Activated CD4-positive, alpha-beta T cell treated with anti-CD3 and anti-CD28 coated beads, Interleukin-2, amount 50 U/mL, for 48 hours (primary cell): ENCODE results near the gene GMEB2.
"Not testable (repeated sequence)": the region's sequence is repeated elsewhere in the genome, so short reads cannot be mapped to it uniquely, and the experiment has no call there.

Experiments used
- DNase-seq, 2 experiments: peaks; one replicate each; pipeline ENCODE4 v3.0.0-alpha.2; 2020

GMEB2 gene, protein sequence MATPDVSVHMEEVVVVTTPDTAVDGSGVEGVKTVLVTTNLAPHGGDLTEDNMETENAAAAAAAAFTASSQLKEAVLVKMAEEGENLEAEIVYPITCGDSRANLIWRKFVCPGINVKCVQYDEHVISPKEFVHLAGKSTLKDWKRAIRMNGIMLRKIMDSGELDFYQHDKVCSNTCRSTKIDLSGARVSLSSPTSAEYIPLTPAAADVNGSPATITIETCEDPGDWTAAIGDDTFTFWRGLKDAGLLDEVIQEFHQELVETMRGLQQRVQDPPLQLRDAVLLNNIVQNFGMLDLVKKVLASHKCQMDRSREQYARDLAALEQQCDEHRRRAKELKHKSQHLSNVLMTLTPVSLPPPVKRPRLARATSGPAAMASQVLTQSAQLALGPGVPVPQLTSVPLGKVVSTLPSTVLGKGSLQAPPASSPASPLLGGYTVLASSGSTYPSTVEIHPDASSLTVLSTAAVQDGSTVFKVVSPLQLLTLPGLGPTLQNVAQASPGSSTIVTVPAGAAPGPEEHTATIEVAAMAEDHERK

DNA sequence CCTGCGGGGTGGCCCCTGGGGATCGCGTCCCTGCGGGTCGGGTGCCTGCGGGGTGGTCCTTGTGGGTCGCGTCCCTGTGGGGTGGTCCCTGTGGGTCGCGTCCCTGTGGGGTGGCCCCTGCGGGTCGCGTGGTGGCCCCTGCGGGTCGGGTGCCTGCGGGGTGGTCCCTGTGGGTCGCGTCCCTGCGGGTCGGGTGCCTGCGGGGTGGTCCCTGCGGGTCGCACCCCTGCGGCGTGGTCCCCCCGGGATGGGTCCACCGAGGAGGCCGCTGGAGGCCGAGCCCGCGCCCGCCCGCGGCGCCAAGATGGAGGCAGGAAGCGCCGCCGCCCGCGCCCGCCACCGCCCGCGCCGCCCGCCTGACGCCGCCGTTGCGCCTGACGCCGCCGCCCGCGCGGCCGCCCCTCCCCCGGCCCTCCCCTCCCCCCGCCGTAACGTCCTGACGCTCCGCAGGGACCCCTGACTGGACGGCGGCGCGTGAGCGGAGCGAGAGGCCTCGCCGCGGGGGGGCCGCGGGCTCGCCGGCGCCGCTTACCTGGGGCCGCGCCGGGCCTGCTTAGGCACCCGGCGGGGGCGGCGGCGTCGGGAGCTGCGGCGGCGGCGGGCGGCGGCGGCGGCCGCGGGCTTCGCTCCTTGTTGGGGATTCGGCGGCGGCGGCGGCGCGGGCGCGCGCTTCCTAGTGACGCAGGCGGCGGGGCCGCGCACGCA is at the start of gene GMEB2:
Gene GMEB2 (minus strand): TSS at position 678 of the 705 bp plus-strand sequence. CDS start 7,704 bp downstream, outside the sequence.
- DNase-seq = peak; percentile 73 to 74

DNA sequence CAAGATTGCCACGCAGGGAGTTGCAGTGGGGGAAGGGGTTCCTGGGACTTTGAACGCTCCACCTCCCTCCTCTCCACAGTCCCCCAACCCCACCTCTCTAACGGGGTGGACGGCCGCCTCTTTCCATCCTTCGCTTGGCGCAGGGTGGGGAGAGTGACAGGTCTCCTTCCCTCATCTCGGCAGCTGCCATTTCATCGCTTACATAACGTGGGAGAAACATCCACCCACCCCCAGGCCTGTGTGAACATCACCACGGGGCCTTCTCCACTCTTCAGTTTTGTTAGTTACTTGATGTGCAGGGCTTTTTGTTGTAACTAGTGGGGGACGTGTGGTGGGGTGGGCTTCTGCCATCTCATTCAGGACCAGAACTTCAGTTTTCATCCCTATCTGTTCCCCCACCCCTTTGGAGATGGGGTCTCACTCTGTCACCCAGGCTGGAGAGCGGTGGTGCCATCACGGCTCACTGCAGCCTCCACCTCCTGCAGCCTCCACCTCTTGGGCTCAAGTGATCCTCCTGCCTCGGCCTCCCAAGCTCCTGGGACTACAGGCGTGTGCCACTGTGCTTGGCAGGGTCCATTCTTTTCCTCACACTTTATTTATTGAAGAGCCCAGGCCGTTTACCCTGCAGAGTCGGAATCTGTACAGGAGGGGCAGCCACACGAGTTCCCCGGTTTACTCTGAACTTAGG is 48.9 kb upstream of the GMEB2 start:
- DNase-seq = no peak

DNA sequence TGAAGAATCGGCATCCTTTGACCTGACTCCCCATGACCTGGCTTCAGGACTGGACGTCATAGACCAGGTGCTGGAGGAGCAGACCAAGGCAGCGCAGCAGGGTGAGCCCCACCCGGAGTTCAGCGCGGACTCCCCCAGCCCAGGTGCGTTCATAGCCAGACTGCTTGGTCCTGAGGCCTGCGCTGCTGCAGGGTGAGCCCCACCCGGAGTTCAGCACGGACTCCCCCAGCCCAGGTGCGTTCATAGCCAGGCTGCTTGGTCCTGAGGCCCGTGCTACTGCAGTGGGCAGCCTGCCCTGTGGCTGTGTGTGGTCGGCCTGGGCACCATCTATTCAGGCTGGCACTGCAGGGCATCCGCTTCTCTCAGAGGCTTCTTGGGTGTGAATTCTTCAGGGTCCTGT is 47.0 kb upstream of the GMEB2 start:
- no peak for DNase-seq

DNA sequence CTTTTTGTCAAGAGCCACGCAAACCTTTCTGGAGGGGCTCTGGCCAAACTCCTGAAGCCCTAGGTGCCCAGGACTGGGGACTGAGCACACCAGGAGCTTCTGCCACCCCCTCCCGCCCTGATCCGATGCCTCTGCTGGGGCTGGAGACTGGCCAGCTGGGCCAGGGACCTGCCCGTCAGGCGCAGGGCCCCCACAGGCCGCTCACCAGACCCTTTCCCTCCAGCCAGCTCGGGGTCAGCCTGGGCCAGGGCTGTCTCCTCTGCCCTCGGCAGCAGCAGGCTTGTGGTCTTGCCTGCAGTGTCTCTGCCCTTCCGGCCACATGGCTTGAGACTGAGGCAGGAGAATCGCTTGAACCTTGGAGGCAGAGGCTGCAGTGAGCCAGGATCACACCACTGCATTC is 45.8 kb upstream of the GMEB2 start:
- DNase-seq = no peak

DNA sequence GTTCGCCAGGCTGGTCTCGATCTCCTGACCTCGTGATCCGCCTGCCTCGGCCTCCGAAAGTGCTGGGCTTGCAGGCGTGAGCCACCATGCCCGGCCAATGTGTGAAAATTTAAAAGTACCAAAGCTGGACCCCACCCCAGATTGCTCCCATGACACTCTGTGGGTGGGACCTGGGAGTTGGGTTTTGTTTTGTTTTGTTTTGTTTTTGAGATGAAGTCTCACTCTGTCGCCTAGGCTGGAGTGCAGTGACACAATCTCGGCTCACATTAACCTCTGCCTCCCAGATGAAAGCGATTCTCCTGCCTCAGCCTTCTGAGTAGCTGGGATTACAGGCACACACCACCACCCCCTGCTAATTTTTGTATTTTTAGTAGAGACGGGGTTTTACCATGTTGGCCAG is 44.8 kb upstream of the GMEB2 start:
- not testable (repeated sequence) for DNase-seq

DNA sequence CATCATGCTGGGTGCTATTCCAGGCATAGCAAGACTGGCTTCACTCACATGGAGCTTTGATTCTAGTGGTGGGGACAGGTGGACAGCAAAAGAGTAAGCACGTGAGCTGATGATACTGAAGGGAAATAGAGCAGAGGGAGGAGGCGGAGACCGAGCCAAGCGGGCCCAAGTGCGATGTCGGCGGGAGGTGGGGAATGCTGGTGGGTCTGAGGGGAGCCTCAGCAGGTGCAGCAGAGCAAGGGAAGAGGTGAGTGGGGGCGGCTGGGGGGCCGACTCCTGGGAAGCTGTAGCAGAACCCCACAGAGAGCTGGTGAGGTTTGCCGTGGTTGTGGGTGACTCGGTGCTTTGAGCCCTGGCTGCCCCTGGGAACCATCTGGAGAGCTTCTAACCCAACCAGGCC is 41.5 kb upstream of the GMEB2 start:
- DNase-seq = no peak

DNA sequence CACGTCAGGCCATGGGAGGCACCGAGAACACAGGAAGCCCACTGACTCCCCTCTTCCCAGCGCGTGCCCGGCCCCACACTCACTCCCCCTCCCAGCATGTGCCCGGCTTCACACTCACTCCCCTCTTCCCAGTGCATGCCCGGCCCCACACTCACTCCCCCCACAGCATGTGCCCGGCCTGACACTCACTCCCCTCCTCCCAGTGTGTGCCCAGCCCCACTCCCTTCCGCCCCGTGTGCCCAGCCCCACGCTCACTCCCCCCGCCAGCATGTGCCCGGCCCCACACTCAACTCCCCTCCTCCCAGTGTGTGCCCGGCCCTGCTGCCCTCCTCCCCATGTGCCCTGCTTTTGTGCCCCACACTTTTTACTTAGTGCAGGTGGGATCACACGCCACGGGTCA is 41.0 kb upstream of the GMEB2 start:
- no peak for DNase-seq

DNA sequence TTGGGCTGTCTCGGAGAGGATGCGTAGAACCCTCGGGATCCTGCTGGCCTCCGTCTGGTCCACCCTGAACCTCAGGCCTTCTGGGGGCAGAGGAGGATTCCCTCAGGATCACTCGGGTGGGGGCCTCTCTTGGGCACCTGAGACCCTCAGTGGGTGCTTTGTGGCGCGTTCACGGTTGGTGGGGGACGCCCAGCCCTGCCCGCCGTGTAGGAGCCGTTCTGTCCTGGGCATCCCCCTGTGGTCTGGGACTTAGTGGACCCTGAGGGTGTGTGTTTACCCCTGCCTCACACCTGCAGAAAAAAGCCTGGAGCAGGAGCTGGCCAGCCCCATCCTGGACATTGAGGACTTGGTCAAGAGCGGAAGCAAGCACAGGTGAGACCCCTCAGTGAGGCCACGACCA is 38.8 kb upstream of the GMEB2 start:
- DNase-seq = no peak

DNA sequence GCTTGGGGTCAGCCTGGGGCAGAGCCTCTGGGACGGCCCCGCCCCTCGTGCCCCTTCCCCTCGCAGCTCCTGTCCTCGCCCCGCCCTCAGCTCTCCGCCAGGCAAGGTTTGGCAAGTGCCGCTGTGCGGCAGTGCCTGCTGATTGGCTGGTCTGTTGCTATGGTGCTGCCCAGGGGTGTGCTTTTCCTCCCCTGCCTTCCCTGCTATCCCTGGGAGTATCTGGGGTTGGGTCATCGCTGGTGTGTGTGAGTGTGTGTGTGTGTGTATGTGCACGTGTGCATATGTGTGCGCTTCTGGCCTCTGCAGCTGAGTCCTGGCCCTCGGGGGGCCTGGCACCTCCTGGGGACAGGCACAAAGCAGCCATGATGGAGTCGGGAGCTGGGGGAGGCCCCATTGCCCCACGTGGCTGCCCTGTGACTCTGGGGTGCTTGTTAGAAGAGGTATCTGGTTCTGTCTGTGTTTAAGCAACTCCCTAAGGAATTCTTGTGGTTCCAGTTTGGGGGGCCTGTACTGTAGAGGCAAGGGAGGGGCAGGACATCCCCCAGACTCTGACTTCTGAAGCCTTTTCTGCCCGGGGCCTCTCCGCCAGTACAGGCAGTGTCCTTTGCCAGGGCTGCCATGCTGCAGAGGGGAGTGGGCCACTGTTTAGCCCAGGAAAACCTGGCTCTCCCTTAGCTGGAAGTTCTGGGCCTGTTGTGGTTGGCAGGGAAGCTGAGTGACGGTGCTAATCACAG is 38.1 kb upstream of the GMEB2 start:
- DNase-seq = no peak

DNA sequence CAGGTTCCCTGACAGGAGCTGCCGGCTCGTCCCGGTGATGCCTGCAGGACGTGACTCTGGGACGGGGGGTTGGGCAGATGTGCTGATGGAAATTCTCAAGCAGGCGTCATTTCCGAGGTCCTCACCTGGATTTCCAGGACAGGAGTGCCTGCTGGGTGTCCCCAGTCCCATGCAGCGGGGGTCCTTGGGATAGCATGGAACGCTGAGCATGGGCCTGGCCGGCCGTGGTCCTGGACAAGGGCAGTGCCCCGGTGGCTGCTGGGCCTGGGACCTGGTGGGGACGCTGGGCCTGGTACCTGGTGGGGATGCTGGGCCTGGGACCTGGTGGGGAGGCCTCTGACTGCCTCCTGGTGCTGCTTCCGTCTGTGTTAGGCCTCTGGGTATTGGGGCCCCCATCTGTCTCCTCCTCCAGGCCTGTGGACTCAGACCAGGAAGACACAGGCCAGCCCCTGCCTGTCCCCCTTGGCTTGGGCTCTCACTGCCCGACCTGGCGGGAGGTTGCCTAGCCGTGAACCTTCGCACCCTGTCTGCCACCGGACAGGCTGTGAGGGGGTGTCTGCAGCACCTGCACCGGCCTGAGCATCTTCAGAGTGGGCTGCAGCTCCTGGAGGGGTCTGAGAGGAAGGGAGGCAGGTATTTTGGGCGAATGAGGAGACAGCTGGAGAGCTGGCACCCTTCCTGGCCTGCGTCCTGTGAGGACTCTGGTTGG is 37.4 kb upstream of the GMEB2 start:
- no peak for DNase-seq

DNA sequence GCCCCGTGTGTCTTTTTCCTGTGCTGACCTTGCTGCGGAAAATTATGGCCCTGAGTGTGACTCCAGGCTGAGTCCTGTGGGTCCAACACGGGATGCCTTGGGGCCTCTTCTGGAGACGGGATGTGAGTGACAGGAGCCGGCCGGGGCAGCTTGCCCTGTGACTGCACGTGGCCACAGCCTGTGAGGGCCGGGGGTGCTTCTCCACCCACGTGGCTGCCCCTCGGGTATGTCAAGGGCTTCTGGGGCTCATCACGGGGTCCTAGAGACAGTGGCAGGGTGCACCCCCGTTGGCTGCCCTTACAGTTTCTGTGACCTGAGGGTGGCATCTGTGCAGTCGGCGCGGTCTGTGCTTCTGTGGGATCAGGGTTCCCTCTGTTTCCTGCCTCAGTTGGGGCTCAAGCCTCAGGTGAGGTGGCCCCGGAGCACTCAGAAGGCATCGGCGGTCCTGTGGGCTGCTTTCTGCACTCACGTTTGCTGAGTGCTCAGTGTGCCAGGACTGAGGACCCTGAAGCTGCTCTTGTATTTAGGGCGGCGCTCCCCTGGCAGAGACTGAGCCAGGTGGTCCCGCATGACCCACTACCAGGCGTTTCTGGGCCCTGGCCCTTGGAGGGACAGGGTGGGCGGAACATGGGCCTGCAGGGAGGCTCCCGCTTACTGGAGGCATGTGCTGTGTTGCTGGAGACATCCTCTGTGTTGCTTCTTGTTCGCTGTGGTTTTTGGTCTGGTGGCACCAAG is 36.6 kb upstream of the GMEB2 start:
- no peak for DNase-seq

DNA sequence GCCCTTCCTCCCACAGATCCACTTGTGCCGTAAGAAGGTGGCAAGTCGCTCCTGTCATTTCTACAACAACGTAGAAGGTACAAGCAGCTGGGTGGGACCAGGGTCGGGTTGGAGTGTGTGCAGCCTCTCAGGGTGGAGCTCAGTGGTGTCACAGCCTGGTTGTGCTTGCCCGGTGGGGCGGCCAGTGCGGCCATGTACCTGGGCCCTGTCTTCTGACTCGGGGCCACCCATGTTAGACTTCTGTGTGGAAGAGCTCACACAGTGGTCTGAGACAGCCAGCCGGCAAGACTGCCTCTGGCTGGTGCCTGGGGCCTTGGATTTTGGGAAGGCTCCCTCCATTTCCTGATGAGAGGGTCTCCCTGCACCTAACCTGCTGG is 35.9 kb upstream of the GMEB2 start:
- no peak for DNase-seq

DNA sequence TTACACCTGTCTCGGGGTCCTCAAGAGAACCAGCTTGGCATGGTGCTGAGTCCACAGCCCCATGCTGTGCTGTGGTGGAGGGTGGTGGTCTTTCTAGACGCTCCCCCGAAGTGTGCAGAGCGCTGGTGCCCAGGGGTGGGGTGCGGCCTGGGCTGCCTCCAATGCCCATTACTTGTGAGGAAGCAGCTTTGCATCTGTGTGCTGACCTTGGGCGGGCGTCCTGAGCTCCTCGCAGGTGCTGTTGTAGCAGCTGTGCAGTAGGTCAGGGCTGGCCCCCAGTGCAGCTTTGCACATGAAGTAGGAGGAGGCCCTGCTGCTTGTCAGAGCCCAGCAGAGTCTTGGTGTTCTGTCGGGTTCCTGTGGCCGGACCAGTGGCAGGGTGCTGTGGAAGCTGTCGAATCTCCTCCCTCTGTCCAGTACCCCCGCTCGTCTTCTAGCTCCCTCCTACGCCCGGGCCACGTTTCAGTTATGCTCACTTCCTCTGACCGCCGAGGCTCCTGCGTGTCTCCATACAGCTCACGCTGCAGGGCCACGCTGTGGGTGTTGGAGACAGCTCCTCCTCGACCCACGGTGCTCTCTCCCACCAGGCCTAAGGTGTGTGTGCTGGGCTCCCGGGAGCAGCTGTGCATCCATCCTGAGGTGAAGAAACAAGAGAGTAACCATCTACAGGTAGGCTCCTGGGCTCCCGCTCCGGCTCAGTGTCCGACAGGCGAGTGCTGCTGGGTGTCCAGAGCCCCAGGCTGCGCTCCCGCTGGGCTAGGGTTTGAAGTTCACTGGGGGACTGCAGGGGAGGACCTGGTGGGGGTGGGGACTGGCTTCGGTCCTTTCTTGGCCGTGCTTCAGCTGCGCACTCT is 35.3 kb upstream of the GMEB2 start:
- no peak for DNase-seq

DNA sequence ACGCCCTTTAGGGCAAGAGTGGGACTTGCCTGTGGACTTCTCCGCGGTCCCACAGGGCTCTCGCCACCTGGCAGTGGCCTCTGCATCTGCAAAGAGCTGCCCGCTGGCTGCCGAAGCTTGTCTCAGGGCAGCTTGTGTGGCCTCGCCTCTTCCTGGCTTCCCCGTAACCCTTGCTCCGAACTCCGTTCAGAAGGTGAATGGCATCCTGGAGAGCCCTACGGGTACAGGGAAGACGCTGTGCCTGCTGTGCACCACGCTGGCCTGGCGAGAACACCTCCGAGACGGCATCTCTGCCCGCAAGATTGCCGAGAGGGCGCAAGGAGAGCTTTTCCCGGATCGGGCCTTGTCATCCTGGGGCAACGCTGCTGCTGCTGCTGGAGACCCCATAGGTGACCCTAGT is 34.2 kb upstream of the GMEB2 start:
- DNase-seq = no peak

DNA sequence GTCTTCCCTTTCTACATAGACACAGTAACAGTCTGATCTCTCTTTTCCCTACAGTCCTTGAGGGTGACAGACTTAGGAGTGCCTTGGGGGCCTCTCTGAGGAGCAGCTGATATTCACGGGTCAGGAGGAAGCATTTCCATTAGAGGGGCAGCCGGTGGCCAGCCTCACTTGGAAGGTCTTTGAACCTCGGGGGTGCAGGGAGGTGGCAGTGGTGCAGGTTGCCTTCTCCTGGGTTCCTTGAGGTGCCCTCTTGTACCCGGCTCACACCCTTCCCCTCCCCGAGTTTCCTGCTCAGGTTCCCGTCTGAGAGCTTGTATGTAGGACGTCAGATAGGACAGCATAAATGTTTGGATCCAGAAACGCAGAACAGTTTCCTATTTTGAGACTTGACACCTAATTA is 33.7 kb upstream of the GMEB2 start:
- no peak for DNase-seq

DNA sequence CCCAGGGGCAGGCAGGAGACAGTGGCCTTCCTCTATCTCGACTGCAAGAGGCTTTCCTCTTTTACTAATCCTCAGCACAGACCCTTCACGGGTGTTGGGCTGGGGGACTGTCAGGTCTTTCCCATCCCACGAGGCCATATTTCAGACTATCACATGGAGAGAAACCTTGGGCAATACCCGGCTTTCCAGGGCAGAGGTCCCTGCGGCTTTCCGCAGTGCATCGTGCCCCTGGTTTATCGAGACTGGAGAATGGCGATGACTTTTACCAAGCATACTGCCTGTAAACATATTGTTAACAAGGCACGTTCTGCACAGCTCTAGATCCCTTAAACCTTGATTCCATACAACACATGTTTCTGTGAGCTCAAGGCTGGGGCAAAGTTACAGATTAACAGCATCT is 33.3 kb upstream of the GMEB2 start:
- DNase-seq = not testable (repeated sequence)

DNA sequence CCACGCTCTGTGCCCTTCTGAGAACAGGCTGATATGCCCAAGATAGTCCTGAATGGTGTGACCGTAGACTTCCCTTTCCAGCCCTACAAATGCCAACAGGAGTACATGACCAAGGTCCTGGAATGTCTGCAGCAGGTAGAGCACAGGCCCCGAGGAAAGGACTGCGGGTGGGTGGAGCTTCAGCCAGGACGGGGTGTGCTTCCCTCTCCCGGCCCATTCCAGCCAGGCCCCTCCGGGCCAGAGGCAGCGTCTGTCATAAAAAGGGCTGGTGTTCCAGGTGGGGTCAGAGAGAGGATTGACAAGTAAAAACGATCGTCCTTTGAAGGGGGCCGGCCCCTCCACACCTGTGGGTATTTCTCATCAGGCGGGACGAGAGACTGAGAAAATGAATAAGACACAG is 32.5 kb upstream of the GMEB2 start:
- DNase-seq = no peak

DNA sequence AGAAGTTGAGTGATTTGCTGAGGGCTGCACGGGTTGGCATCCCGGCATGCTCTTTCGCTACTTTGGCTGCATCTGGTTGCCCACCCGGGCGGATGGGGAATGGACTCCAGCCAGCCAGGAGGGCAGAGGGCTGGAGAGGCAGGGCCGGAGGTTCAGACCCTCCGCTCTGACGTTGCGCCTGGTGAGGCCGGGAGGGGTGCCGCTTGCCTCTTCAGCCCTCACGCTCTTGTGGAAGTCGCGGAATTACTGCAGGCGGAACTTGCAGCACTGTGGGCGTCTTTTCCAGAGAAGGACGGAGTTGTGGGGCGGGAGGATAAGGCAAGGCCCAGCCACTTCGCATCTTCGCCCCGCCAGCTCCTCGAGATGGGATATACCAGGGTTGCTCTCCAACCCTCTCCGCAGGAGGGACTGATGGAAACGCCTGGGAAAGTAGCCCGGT is 31.9 kb upstream of the GMEB2 start:
- DNase-seq = peak in 1 of 2 experiments; percentile 46

DNA sequence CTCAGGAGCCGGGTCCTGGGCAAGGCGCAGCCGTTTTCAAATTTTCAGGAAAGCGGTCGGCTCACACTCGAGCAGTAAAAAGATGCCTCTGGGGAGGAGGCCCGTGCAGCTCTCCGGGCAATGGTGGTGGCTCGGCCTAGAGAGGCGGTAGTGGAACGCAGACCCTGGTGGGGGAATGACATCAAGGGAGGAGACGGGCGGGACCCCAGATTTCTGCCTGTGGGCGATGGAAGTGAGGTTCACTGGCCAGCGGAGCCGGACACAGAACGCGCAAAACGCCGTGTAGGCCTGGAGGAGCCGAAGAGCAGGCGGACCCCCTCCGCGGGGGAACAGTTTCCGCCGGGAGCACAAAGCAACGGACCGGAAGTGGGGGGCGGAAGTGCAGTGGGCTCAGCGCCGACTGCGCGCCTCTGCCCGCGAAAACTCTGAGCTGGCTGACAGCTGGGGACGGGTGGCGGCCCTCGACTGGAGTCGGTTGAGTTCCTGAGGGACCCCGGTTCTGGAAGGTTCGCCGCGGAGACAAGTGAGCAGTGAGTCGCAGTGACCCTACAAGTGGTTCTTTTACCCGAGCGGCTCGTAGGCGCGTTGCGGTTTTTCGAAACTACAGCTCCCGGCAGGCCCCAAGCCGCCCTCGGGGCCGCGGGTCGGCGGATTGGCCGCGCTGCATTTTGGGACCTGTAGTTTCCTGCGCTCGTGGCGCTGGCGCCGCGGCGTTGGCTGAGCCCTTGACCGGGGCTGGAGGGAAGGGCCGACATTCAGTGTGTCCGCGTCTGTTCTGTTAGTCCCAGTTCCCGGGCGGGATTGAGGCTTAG is 31.2 kb upstream of the GMEB2 start, which contains the start of gene RTEL1:
Gene RTEL1 (plus strand): TSS at position 376 of the 812 bp plus-strand sequence. CDS start 1,091 bp downstream, outside the sequence.
- DNase-seq = peak; percentile 90 to 92
